Cardiac septum (tissue), 1 donor: ENCODE measurements around the gene INPP5D. TPM values are rescaled to one million over a fixed set of nuclear protein-coding genes. Genes with fewer than 3 reads are reported as not detected.

Experiments
- DNase-seq: peaks from one replicate; pipeline ENCODE4 v3.0.0-alpha.2; 2020; ENCODE audit warnings: low spot score
- intact Hi-C: fragments of 100-400 bp; cut with DNase I; formaldehyde crosslinking; loops from one replicate; pipeline ENCODE4 v1.14.0; 2022
- total RNA-seq: library from RNA; stranded (reverse); fragmentation: NEBNext Ultra II Directional; extraction: Animal tissue kit (Norgen Biotek cat#: 25700); gene quantifications from one replicate; pipeline ENCODE4 v1.2.1, GENCODE V29; 2021
- donor health status: DM: no; HTN: no; CAD: no.

Gene INPP5D
- total RNA-seq, 1 donor from 2014 or later = 6.2 TPM

- intact Hi-C loops = no loop called here
- DNase-seq = no peak
Measured at GRCh38 chr2:233031556-233032500, 28.3 kb upstream of the INPP5D start.

DNA sequence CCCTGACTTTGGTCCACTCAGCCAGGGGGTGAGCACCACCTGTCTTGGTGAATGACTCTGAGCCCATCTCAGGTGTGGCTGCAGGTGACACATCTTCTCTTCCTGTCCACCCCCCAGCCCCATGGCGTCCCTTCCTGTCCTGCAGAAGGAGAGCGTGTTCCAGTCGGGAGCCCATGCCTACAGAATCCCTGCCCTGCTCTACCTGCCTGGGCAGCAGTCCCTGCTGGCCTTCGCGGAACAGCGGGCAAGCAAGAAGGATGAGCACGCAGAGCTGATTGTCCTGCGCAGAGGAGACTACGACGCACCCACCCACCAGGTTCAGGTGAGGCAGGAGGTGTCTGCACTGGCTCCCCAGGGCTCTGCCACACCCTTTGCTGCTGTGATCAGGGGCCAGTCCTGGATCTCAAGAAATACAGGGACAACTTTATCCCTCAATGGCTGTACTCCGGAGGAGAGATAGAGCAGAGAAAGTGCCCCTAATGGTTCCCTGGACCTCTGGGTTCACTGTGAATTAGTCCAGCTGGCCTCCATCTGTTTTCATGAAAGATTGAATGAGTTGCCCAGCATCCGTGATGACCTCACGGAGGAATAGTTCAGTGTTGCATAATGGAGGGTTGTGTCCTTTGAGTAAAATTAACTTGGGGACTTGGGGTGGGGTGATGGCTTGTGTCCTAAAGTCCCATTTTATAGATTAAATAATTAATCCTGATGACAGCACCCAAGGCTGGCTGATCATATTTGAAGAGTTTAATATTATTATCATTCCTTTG lies 27.4 kb upstream of the INPP5D start, which contains the start of gene NEU2:
NEU2 (plus strand) TSS at position 122 of the 770 bp plus-strand sequence; CDS start at position 122, 0 bp downstream.
- intact Hi-C loops = no loop called here
- DNase-seq = no peak

DNA sequence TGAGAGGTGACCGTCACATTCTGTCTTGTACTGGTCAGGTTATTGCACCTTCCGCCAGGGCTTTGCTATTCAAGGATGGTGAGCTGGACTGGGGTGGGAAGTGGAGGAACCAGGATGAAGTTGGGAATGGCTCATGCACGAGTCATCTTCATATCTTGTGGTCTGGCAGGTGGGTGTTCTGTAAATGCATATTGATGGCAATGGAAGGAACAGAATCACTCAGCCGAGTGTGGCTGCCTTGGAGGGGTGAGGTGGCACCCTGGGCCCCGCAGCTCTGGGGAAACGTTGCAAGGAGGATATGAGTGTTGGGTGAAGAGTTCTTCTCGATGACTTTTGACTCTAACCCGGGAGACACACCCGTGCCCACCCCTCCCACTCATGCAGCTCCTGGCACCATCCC lies 26.5 kb upstream of the INPP5D start:
- intact Hi-C loops = no loop called here
- no peak for DNase-seq

DNA sequence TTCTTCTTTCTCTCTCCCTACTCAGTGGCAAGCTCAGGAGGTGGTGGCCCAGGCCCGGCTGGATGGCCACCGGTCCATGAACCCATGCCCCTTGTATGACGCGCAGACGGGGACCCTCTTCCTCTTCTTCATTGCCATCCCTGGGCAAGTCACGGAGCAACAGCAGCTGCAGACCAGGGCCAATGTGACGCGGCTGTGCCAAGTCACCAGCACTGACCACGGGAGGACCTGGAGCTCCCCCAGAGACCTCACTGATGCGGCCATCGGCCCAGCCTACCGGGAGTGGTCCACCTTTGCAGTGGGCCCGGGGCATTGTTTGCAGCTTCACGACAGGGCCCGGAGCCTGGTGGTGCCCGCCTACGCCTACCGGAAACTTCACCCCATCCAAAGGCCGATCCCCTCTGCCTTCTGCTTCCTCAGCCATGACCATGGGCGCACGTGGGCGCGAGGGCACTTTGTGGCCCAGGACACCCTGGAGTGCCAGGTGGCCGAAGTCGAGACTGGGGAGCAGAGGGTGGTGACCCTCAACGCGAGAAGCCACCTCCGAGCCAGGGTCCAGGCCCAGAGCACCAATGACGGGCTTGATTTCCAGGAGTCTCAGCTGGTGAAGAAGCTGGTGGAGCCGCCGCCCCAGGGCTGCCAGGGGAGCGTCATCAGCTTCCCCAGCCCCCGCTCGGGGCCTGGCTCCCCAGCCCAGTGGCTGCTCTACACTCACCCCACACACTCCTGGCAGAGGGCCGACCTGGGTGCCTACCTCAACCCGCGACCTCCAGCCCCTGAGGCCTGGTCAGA lies 25.9 kb upstream of the INPP5D start:
- DNase-seq = no peak
- intact Hi-C loops = no loop called here

DNA sequence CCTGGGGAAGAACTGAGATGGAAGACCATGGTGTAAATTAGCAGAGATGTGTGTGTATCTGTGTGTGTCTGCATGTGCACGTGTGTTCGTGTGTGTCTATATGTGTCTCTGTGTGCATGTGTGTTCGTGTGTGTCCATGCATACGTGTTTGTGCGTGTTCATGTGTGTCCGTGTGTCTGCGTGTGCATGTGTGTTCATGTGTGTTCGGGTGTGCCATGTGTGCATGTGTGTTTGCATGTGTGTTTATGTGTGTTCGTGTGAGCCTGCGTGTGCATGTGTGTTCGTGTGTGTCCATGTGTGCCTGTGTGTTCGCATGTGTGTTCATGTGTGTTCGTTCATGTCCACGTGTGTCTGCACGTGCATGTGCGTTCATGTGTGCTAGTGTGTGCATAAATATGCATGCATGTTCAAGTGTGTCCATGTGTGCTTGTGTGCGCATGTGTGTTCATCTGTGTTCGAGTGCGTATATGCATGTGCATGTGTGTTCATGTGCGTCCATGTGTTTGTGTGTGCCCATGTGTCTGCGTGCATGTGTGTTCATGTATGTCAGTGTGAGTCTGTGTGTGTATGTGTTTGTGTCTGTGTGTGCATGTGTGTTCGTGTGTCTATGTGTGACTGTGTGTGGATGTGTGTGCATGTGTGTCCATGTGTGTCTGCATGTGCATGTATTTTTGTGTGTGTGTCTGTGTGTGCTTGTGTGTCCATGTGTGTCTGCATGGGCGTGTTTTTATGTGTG lies 24.5 kb upstream of the INPP5D start:
- intact Hi-C loops = no loop called here

DNA sequence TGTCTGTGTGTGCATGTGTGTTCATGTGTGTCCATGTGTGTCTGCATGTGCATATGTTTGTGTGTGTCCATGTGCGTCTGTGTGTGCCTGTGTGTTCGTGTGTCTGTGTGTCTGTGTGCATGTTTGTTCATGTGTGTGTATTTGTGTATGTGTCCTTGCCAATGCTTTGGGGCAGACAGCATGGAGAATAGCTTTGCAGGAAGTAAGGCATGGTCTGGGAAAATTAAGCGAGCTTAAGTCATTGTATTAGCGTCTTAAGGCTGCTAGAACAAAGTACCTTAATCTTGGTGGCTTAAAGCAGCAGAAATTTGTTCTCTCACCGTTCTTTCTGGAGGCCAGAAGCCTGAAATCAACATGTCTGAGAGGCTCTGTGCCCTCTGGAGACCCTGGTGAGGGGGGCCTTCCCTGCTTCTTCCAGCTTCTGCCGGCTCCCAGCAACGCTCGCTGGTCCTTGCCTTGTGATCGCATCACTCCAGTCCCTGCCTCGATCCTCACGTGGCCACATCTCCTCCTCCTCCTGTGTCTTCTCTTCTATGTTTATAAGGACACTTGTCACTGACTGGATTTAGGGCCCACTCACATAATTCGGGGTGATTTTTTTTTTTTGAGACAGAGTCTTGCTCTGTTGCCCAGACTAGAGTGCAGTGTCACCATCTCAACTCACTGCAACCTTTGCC lies 23.8 kb upstream of the INPP5D start:
- intact Hi-C loops = no loop called here
- no peak for DNase-seq

More for the DNA sequence above, 24.5 kb upstream of the INPP5D start:
- no peak for DNase-seq

GRCh38 chr2:233037078-233037477 lies 23.1 kb upstream of the INPP5D start:
- no peak for DNase-seq
- intact Hi-C loops = no loop called here

GRCh38 chr2:233039212-233039845 lies 20.8 kb upstream of the INPP5D start:
- DNase-seq = no peak
- intact Hi-C loops = no loop called here

- no peak for DNase-seq
- intact Hi-C loops = no loop called here
Measured at GRCh38 chr2:233039846-233040530, 20.2 kb upstream of the INPP5D start.

DNA sequence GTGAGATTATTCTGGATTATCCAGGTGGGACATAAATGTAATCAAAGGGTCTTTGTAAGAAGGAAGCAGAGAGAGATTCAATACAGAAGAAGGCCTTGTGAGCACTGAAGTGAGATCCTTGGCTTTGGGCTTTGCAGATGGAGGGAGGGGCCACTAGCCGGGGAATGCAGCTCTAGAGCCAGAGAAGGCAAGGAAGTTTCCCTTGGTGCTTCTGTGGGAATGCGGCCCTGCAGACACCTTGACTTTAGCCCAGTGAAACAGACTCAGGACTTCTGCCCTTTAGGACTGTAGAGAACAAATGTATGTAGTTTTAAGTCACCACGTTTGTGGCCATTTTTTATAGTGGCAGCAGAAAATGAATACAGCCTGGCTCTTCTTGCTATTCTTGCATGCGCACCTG lies 19.6 kb upstream of the INPP5D start:
- DNase-seq = no peak
- intact Hi-C loops = no loop called here

DNA sequence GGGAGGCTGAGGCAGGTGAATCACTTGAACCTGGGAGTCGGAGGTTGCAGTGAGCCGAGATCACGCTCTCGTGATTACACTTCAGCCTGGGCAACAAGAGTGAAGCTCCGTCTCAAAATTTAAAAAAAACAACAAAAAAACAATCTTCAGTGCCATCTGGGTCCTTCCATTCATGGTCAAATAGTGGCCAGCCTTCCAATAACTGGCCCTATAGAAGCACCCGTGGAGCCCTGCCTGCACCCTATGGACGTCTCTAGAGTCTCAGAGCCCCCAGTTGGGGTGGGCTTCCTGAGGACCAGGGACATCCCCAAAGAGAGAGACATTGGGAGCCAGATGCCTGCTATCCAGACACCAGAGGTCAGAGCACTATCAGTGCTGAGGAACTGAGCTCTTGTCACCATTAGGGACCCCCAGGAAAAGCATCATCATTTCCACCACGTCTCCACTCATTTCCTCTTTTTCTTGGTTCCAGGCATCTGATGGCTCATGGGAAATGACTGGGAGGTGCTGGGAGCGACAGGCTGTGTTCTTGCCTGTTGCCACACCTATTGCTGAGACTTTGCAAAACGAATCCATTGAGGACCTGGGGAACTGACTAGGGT lies 18.3 kb upstream of the INPP5D start:
- intact Hi-C loops = no loop called here

GRCh38 chr2:233042549-233042948 lies 17.6 kb upstream of the INPP5D start:
- no peak for DNase-seq
- intact Hi-C loops = no loop called here

More for the DNA sequence above, 18.3 kb upstream of the INPP5D start:
- no peak for DNase-seq

GRCh38 chr2:233044974-233045605 lies 15.1 kb upstream of the INPP5D start:
- DNase-seq = no peak
- intact Hi-C loops = no loop called here

- intact Hi-C loops = no loop called here
- no peak for DNase-seq
Measured at GRCh38 chr2:233047206-233047605, 12.9 kb upstream of the INPP5D start.

DNA sequence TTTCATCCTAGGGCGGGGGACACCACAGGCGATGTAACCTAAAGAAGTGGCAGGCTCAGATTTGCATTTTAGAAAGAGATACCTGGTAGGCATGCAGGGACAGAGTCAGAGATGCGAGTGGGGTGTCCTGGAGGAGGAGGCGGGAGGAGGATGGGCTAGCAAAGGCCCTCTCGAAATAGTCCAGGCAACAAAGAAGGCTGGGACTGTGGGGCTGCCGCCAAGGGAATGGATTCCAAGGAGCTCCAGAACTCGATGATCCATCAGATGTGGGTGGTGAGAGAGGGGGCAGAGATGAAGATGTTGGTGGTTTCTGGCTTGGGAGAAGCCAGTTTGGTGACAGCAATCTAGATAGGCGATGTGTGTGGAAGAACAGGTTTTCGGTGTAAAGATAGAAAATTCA lies 12.5 kb upstream of the INPP5D start:
- intact Hi-C loops = no loop called here

DNA sequence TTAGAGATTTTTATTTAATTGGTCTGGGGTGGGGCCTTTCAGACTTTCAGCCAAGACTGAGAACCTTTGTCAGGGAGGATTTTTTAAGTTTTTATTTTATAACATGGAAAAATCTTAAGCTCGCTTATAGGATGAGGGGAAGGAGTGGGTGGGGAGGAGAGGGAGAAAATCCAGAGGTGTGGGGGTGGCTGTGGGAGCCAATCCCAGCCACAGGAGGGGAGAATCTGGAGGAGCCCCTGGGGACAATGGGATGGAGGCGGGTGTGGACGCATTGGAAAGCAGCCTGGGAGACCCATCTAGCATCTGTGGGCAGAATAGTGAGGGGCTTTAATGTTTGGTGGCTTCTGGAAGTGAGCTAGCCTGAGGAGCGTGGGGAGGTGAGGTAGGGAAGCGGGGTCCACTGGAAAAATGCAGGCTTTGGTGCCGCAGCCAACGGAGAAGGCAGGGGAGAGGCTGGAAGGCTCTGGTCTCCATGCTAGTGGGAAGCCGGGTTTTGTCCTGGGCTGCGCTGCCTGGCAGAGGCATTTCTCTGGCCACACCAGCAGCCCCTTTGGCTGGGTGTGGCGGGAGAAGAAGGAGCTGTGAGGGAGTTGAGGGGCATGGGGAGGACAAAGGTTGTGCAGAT lies 11.5 kb upstream of the INPP5D start:
- intact Hi-C loops = no loop called here
- DNase-seq = no peak

More for the DNA sequence above, 12.5 kb upstream of the INPP5D start:
- DNase-seq = no peak
